K562 (cell line): Measurements from ENCODE around the gene ANAPC16. TPM values are rescaled to one million over a fixed set of nuclear protein-coding genes. Genes with fewer than 3 reads are reported as not detected.
A peak's percentile ranks its signal among the peaks of the same experiment; 100 is the strongest.

ENCODE experiments used
- COPS2 ChIP-seq: fragments of 450-650 bp; conservative IDR thresholded peaks from 2 replicates; pipeline ENCODE4 v1.6.1; 2016; ENCODE audit warnings: mild to moderate bottlenecking, moderate library complexity
- FOXO4 ChIP-seq: fragments of 450-650 bp; formaldehyde crosslinking; IDR thresholded peaks from 2 replicates; pipeline ENCODE4 v1.4.0; 2020; ENCODE audit warnings: mild to moderate bottlenecking, moderate library complexity
- HES1 ChIP-seq: fragments of 450-650 bp; IDR thresholded peaks from 2 replicates; pipeline ENCODE4 v1.6.1; 2016; ENCODE audit warnings: low read depth, mild to moderate bottlenecking, moderate library complexity
- NEUROD1 ChIP-seq: fragments of 150-350 bp; IDR thresholded peaks from 2 replicates; pipeline ENCODE4 v1.6.1; 2014; ENCODE audit warnings: borderline replicate concordance, low read length, low read depth; ENCODE audit not compliant: partially characterized antibody
- ZBTB34 ChIP-seq: fragments of 250-450 bp; sonication (Bioruptor Pico); IDR thresholded peaks from 2 replicates; pipeline ENCODE4 v1.8.0; 2021; ENCODE audit warnings: mild to moderate bottlenecking, moderate library complexity
- ZBTB7A ChIP-seq: IDR thresholded peaks from 2 replicates; pipeline ENCODE4 v1.6.1; 2011; ENCODE audit warnings: low read depth, mild to moderate bottlenecking, low read length, moderate library complexity, borderline replicate concordance; ENCODE audit not compliant: control insufficient read depth
- ZBTB8A ChIP-seq: fragments of 450-650 bp; IDR thresholded peaks from 2 replicates; pipeline ENCODE4 v1.6.1; 2018; ENCODE audit warnings: mild to moderate bottlenecking, moderate library complexity; ENCODE audit not compliant: partially characterized antibody
- ZKSCAN3 ChIP-seq: fragments of 250-450 bp; sonication (Bioruptor Pico); IDR thresholded peaks from 2 replicates; pipeline ENCODE4 v1.4.0; 2020
- ZNF143 ChIP-seq: sonication (generic); formaldehyde crosslinking; IDR thresholded peaks from 2 replicates; pipeline ENCODE4 v1.9.0; 2022; ENCODE audit warnings: mild to moderate bottlenecking, missing genetic modification reagents
- ZNF592 ChIP-seq: fragments of 450-650 bp; IDR thresholded peaks from 2 replicates; pipeline ENCODE4 v1.6.1; 2017; ENCODE audit warnings: antibody characterized with exemption, mild to moderate bottlenecking
- ZNF699 ChIP-seq: fragments of 250-450 bp; sonication (Bioruptor Pico); IDR thresholded peaks from 2 replicates; pipeline ENCODE4 v1.8.0; 2021; ENCODE audit warnings: mild to moderate bottlenecking, moderate library complexity; ENCODE audit not compliant: insufficient replicate concordance
- ZNF785 ChIP-seq: fragments of 250-450 bp; sonication (Bioruptor Pico); IDR thresholded peaks from 2 replicates; pipeline ENCODE4 v1.4.0; 2020; ENCODE audit warnings: mild to moderate bottlenecking
- polyA plus RNA-seq, 8 experiments: library from polyadenylated mRNA; depleted of rRNA in 4 of 8; stranded (reverse) in 5 of 8; unstranded in 3 of 8; fragments of >200 nt; fragmentation: Nextera tagmentation in 2 of 8; fragmentation: Illumina TruSeq in 1 of 8; extraction: Ambion mirVana in 2 of 8; extraction: Trizol in 1 of 8; gene quantifications; 2 replicates each; pipeline versions ENCODE4 v1.2.1 to v1.2.3, GENCODE V29; 2011 to 2014; ENCODE audit warnings: inconsistent platforms in 1 of 8, missing spikeins in 1 of 8
- total RNA-seq, 7 experiments: library from RNA; depleted of rRNA in 6 of 7; stranded (reverse); fragments of >200 nt in 6 of 7; fragmentation: Illumina TruSeq in 2 of 7; extraction: Trizol in 2 of 7; gene quantifications; 2 replicates each; pipeline versions ENCODE4 v1.2.1 to v1.2.3, GENCODE V29; 2011 to 2021; ENCODE audit warnings: low replicate concordance in 1 of 7
- TF ChIP-seq, protein P1 (sequence below): sonication (generic); formaldehyde crosslinking; IDR thresholded peaks from 2 replicates; pipeline ENCODE4 v1.8.0; 2023; ENCODE audit warnings: mild to moderate bottlenecking, missing genetic modification reagents

ANAPC16 gene
- total and polyA plus RNA-seq, 9 of the 15 experiments (the other 6 are each of a cell fraction or from before 2014, with no cell fraction given): 42.6 to 208 (median 108) TPM

GRCh38 chr10:72243822-72244437, 28.1 kb downstream of the ANAPC16 start (continued):
- TF ChIP-seq, protein P1, sequence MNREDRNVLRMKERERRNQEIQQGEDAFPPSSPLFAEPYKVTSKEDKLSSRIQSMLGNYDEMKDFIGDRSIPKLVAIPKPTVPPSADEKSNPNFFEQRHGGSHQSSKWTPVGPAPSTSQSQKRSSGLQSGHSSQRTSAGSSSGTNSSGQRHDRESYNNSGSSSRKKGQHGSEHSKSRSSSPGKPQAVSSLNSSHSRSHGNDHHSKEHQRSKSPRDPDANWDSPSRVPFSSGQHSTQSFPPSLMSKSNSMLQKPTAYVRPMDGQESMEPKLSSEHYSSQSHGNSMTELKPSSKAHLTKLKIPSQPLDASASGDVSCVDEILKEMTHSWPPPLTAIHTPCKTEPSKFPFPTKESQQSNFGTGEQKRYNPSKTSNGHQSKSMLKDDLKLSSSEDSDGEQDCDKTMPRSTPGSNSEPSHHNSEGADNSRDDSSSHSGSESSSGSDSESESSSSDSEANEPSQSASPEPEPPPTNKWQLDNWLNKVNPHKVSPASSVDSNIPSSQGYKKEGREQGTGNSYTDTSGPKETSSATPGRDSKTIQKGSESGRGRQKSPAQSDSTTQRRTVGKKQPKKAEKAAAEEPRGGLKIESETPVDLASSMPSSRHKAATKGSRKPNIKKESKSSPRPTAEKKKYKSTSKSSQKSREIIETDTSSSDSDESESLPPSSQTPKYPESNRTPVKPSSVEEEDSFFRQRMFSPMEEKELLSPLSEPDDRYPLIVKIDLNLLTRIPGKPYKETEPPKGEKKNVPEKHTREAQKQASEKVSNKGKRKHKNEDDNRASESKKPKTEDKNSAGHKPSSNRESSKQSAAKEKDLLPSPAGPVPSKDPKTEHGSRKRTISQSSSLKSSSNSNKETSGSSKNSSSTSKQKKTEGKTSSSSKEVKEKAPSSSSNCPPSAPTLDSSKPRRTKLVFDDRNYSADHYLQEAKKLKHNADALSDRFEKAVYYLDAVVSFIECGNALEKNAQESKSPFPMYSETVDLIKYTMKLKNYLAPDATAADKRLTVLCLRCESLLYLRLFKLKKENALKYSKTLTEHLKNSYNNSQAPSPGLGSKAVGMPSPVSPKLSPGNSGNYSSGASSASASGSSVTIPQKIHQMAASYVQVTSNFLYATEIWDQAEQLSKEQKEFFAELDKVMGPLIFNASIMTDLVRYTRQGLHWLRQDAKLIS: no peak
- TF ChIP-seq NEUROD1 (no peak), COPS2 (no peak), FOXO4 (no peak), ZNF592 (no peak), HES1 (peak; percentile 60; the same call in 1 of the 2 replicates), ZNF143 (CRISPR knock-in tag) (no peak), ZNF699 (CRISPR knock-in tag) (no peak), ZBTB8A (no peak), ZKSCAN3 (CRISPR knock-in tag) (no peak), ZBTB34 (CRISPR knock-in tag) (no peak), ZBTB7A (no peak), ZNF785 (CRISPR knock-in tag) (no peak)
